BE2C (cell line): Measurements from ENCODE around the gene GPD2.

ENCODE experiments used
- DNase-seq: peaks from one replicate; pipeline ENCODE4 v3.0.0-alpha.2; 2020
- H3K27me3 ChIP-seq: fragments of 250-450 bp; sonication (Bioruptor Pico); 2 replicates; pipeline ENCODE4 v1.5.1; 2020; ENCODE audit warnings: mild to moderate bottlenecking
- H3K36me3 ChIP-seq: fragments of 250-450 bp; sonication (Bioruptor Pico); 2 replicates; pipeline ENCODE4 v1.5.1; 2020; ENCODE audit warnings: mild to moderate bottlenecking
- H3K4me1 ChIP-seq: fragments of 250-450 bp; sonication (Bioruptor Pico); 2 replicates; pipeline ENCODE4 v1.5.1; 2020
- H3K4me3 ChIP-seq: 2 replicates; pipeline ENCODE4 v1.5.1; 2011; ENCODE audit warnings: low read depth, low read length
- H3K9me3 ChIP-seq: fragments of 250-450 bp; sonication (Bioruptor Pico); 2 replicates; pipeline ENCODE4 v1.5.1; 2020
- TF ChIP-seq, protein P1 (sequence below): IDR thresholded peaks from 2 replicates; pipeline ENCODE4 v1.5.1; 2012; ENCODE audit warnings: mild to moderate bottlenecking, low read depth, low read length

Gene GPD2

DNA sequence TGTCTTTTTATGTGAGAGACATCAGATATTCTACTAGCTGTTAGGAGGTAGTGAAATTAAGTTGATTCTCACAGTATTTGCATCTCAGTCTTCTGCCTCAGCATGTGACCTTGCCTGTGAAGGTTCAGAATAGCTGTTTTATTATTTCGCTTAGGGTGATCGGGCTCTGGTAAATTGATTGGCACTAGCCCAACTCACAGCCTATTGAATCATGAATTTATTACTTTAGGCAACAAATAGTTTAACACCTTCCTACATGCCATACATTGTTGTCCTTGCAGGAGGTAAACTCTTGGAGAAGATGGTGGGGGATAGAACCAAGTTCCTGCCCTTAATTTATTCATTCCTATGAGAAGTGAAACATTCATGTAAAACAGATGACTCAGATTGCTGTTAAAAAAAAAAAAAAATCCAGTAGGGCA, 101.9 kb downstream of the GPD2 start:
- Histone ChIP-seq H3K9me3 (no peaks in the 10 kb centered on the region), H3K4me1 (no peaks in the 10 kb centered on the region), H3K36me3 (no peaks in the 10 kb centered on the region), H3K27me3 (no peaks in the 10 kb centered on the region), H3K4me3 (no peak overlapping the region)
- no peak for DNase-seq
- TF ChIP-seq, protein P1, sequence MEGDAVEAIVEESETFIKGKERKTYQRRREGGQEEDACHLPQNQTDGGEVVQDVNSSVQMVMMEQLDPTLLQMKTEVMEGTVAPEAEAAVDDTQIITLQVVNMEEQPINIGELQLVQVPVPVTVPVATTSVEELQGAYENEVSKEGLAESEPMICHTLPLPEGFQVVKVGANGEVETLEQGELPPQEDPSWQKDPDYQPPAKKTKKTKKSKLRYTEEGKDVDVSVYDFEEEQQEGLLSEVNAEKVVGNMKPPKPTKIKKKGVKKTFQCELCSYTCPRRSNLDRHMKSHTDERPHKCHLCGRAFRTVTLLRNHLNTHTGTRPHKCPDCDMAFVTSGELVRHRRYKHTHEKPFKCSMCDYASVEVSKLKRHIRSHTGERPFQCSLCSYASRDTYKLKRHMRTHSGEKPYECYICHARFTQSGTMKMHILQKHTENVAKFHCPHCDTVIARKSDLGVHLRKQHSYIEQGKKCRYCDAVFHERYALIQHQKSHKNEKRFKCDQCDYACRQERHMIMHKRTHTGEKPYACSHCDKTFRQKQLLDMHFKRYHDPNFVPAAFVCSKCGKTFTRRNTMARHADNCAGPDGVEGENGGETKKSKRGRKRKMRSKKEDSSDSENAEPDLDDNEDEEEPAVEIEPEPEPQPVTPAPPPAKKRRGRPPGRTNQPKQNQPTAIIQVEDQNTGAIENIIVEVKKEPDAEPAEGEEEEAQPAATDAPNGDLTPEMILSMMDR: no peak

DNA sequence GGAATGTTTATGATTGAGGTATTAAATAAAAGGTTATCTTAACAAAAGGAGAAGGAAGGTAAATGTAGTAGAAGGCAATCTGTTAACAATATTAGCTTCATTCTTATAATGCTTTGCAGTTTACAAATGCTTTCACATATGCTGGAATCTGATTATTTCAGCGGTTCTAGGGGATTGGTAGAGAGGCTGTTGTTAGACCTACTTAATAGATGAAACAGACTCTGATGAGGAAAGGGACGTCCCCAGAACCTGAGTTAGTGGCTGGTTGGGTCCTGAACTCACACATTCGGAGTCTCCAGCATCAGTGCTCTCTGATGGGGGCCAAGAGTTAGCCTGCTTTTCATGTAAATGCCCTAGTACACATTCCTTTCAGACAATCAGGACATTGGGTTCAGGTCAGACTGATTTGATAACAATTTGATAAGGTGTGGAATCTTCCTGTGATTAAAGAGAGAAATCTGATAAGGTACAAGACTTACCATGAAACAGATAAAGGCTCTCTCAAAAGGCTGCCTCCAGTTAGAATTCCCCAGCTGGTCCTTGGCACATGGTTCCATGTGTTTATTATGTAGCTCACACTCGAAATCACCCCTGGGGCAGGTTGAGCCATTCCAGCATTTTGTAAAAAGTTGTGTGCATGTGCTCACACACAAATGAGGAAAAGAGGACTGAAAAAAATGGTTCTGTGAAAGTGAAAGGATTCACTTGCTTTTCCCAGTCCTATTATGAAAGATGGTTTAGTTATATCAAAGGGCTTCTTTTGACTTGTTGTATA, 103.1 kb downstream of the GPD2 start:
- TF ChIP-seq, protein P1: no peak
- Histone ChIP-seq H3K27me3 (no peaks in the 10 kb centered on the region), H3K36me3 (no peaks in the 10 kb centered on the region), H3K4me1 (no peaks in the 10 kb centered on the region), H3K4me3 (no peak overlapping the region), H3K9me3 (no peaks in the 10 kb centered on the region)
- no peak for DNase-seq

GRCh38 chr2:156540706-156541105, 104.5 kb downstream of the GPD2 start:
- no peaks in the 10 kb centered on the region for H3K9me3 ChIP-seq
- no peak overlapping the region for H3K4me3 ChIP-seq
- no peaks in the 10 kb centered on the region for H3K27me3 ChIP-seq
- H3K36me3 ChIP-seq: no peaks in the 10 kb centered on the region
- DNase-seq: no peak
- H3K4me1 ChIP-seq: no peaks in the 10 kb centered on the region
- TF ChIP-seq, protein P1: no peak

GRCh38 chr2:156541229-156541628, 105.0 kb downstream of the GPD2 start:
- no peaks in the 10 kb centered on the region for H3K4me1 ChIP-seq
- H3K27me3 ChIP-seq: no peaks in the 10 kb centered on the region
- TF ChIP-seq, protein P1: no peak
- no peaks in the 10 kb centered on the region for H3K9me3 ChIP-seq
- H3K4me3 ChIP-seq: no peak overlapping the region
- no peak for DNase-seq
- H3K36me3 ChIP-seq: no peaks in the 10 kb centered on the region

DNA sequence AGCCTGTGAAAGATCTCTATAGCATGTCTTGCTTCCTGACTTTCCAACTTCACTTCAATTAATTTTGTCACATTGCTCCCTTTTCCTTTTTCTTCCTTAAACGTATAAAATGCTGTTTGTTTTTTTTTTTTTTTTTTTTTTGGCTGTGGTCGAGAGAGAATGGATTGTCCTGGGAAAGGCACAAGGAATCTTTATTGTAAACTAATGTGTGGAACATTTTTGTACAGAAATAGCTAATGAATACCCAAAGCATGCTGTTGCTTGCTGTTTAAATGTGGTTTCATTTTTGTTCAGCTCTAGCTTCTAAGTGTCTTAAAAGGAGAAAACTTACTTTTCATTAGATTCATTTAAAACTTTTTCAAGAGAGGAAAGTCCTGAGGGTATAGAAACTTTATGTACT, 105.5 kb downstream of the GPD2 start:
- Histone ChIP-seq H3K9me3 (no peaks in the 10 kb centered on the region), H3K27me3 (no peaks in the 10 kb centered on the region), H3K4me1 (no peaks in the 10 kb centered on the region), H3K36me3 (no peaks in the 10 kb centered on the region), H3K4me3 (no peak overlapping the region)
- TF ChIP-seq, protein P1: no peak
- no peak for DNase-seq

GRCh38 chr2:156548413-156548812, 112.2 kb downstream of the GPD2 start:
- Histone ChIP-seq H3K4me3 (no peak overlapping the region), H3K4me1 (no peaks in the 10 kb centered on the region), H3K36me3 (no peaks in the 10 kb centered on the region), H3K27me3 (no peaks in the 10 kb centered on the region), H3K9me3 (no peaks in the 10 kb centered on the region)
- TF ChIP-seq, protein P1: no peak
- no peak for DNase-seq
